SK-N-SH treated with all-trans-retinoic acid at 6 μM for 48 hours (cell line): Measurements from ENCODE around the gene EGLN1.

Source experiments
- ATAC-seq: fragments of 200-7000 bp; cut with Tn5 transposase; 3 replicates; pipeline ENCODE4 v1.9.1; 2020; ENCODE audit warnings: mild to moderate bottlenecking, moderate library complexity
- BACH2 ChIP-seq: fragments of 250-450 bp; sonication (Bioruptor Pico); IDR thresholded peaks from 2 replicates; pipeline ENCODE4 v1.9.0; 2021; ENCODE audit warnings: mild to moderate bottlenecking, borderline replicate concordance
- CREB5 ChIP-seq: fragments of 250-450 bp; sonication (Bioruptor Pico); IDR thresholded peaks from 2 replicates; pipeline ENCODE4 v1.5.1; 2020; ENCODE audit warnings: low read depth, mild to moderate bottlenecking, moderate library complexity
- CSDC2 ChIP-seq: fragments of 250-450 bp; sonication (Bioruptor Pico); IDR thresholded peaks from 2 replicates; pipeline ENCODE4 v1.5.0; 2020; ENCODE audit warnings: mild to moderate bottlenecking, moderate library complexity
- ESRRG ChIP-seq: fragments of 250-450 bp; sonication (Bioruptor Pico); IDR thresholded peaks from 2 replicates; pipeline ENCODE4 v1.6.1; 2021; ENCODE audit warnings: mild to moderate bottlenecking
- GLIS3 ChIP-seq: fragments of 250-450 bp; sonication (Bioruptor Pico); IDR thresholded peaks from 2 replicates; pipeline ENCODE4 v1.5.0; 2020; ENCODE audit warnings: mild to moderate bottlenecking, moderate library complexity
- ISL1 ChIP-seq: fragments of 250-450 bp; sonication (Bioruptor Pico); IDR thresholded peaks from 2 replicates; pipeline ENCODE4 v2.1.2; 2022; ENCODE audit warnings: mild to moderate bottlenecking, moderate library complexity
- OSR1 ChIP-seq: fragments of 250-450 bp; sonication (Bioruptor Pico); IDR thresholded peaks from 2 replicates; pipeline ENCODE4 v1.8.0; 2022; ENCODE audit warnings: moderate library complexity, mild to moderate bottlenecking, inconsistent platforms
- PPARA ChIP-seq: fragments of 250-450 bp; sonication (Bioruptor Pico); IDR thresholded peaks from 2 replicates; pipeline ENCODE4 v1.5.0; 2020; ENCODE audit warnings: mild to moderate bottlenecking, borderline replicate concordance
- RARB ChIP-seq: fragments of 250-450 bp; sonication (Bioruptor Pico); IDR thresholded peaks from 2 replicates; pipeline ENCODE4 v1.8.0; 2021; ENCODE audit warnings: mild to moderate bottlenecking, moderate library complexity
- SNAI2 ChIP-seq: fragments of 250-450 bp; sonication (Bioruptor Pico); IDR thresholded peaks from 2 replicates; pipeline ENCODE4 v1.5.0; 2020; ENCODE audit warnings: mild to moderate bottlenecking, moderate library complexity
- TOX ChIP-seq: fragments of 250-450 bp; sonication (Bioruptor Pico); IDR thresholded peaks from 2 replicates; pipeline ENCODE4 v1.8.0; 2021; ENCODE audit warnings: mild to moderate bottlenecking, moderate library complexity, borderline replicate concordance
- ZC3H10 ChIP-seq: fragments of 250-450 bp; sonication (Bioruptor Pico); IDR thresholded peaks from 2 replicates; pipeline ENCODE4 v1.5.1; 2021; ENCODE audit warnings: mild to moderate bottlenecking, moderate library complexity
- ZFP30 ChIP-seq: fragments of 450-650 bp; formaldehyde crosslinking; IDR thresholded peaks from 2 replicates; pipeline ENCODE4 v1.5.0; 2022; ENCODE audit warnings: mild to moderate bottlenecking, moderate library complexity
- ZNF565 ChIP-seq: fragments of 450-650 bp; formaldehyde crosslinking; conservative IDR thresholded peaks from 2 replicates; pipeline ENCODE4 v1.5.0; 2020; ENCODE audit warnings: low read depth, mild to moderate bottlenecking, moderate library complexity
- ZNF70 ChIP-seq: fragments of 450-650 bp; formaldehyde crosslinking; IDR thresholded peaks from 2 replicates; pipeline ENCODE4 v1.5.0; 2020; ENCODE audit warnings: mild to moderate bottlenecking, moderate library complexity
- ZNF8 ChIP-seq: fragments of 450-650 bp; formaldehyde crosslinking; IDR thresholded peaks from 2 replicates; pipeline ENCODE4 v1.5.0; 2020; ENCODE audit warnings: mild to moderate bottlenecking, moderate library complexity
- TF ChIP-seq, protein P1 (sequence below): fragments of 250-450 bp; sonication (Bioruptor Pico); IDR thresholded peaks from 2 replicates; pipeline ENCODE4 v1.8.0; 2021; ENCODE audit warnings: low read depth, mild to moderate bottlenecking, moderate library complexity, borderline replicate concordance
- TF ChIP-seq, protein P2 (sequence below): fragments of 250-450 bp; sonication (Bioruptor Pico); IDR thresholded peaks from 2 replicates; pipeline ENCODE4 v1.8.0; 2020; ENCODE audit warnings: mild to moderate bottlenecking, moderate library complexity, borderline replicate concordance
- TF ChIP-seq, protein P3 (sequence below): fragments of 250-450 bp; sonication (Bioruptor Pico); IDR thresholded peaks from 2 replicates; pipeline ENCODE4 v1.5.1; 2021; ENCODE audit warnings: mild to moderate bottlenecking, moderate library complexity

Gene EGLN1

DNA sequence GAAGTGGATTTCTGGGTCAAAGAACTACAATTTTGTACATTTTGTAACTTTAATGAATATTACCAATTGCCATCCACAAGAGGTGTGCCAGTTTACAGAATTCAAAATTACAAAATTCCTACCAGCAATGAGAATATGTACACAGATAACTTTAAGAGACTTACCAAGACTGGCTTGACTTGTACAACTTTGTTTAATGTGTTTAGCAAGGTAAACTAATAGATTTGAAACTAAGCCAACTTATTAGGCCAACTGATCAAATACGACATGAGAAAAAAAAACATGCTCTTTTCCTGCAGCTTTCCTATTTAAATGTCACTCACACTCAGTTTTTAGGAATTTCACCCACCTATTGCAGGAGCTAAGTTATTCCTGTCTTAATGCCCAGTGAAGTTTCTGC lies 95.8 kb downstream of the EGLN1 start:
- no peak for ATAC-seq
- TF ChIP-seq ZNF70 (CRISPR knock-in tag) (no peak), SNAI2 (no peak), CSDC2 (CRISPR knock-in tag) (no peak), ZFP30 (CRISPR knock-in tag) (no peak), ZNF8 (CRISPR knock-in tag) (no peak), BACH2 (CRISPR knock-in tag) (no peak), ESRRG (CRISPR knock-in tag) (no peak), TOX (CRISPR knock-in tag) (no peak), ZC3H10 (CRISPR knock-in tag) (no peak)
- TF ChIP-seq, all 23 proteins: peak for 0

DNA sequence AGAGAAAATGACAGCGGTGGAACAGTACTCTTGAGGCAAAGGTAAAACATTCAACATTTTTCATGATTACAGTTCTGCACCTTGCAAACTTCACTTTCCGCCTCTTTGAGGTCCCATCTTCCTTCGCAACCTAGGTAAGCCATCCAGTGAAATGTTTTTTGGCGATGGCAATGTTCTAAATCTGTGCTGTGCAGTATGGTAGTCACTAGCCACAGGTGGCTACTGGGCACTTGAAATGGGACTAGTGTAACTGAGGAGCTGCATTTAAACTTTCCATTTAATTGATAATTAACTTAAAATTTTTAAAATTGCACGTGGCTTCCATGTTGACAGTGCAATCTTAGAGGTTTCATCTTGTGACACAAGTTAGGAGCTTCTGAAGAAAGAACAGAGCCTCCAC lies 97.4 kb downstream of the EGLN1 start:
- TF ChIP-seq, protein P1, sequence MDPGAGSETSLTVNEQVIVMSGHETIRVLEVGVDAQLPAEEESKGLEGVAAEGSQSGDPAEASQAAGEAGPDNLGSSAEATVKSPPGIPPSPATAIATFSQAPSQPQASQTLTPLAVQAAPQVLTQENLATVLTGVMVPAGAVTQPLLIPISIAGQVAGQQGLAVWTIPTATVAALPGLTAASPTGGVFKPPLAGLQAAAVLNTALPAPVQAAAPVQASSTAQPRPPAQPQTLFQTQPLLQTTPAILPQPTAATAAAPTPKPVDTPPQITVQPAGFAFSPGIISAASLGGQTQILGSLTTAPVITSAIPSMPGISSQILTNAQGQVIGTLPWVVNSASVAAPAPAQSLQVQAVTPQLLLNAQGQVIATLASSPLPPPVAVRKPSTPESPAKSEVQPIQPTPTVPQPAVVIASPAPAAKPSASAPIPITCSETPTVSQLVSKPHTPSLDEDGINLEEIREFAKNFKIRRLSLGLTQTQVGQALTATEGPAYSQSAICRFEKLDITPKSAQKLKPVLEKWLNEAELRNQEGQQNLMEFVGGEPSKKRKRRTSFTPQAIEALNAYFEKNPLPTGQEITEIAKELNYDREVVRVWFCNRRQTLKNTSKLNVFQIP (CRISPR knock-in tag): no peak
- TF ChIP-seq, all 23 proteins: peak for 0
- no peak for ATAC-seq

- ATAC-seq: no peak
These were observed 99.1 kb downstream of the EGLN1 start for GRCh38 chr1:231322880-231323530.

DNA sequence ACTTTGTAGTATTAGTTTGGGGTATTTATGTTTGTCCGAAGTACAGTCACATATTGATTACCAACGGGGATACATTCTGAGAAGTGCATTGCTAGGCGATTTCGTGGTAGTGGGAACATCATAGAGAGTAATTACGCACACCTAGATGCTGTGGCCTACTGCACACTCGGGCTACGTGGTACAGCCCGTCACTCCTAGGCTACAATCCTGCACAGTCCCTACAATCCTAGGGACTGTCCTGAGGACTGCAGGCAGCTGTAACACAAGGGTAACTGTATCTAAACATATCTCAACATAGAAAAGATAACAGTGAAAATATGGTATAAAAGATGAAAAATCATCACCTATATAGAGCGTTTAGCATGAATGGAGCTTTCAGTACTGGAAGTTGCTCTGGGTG lies 103.0 kb downstream of the EGLN1 start:
- ATAC-seq: no peak
- TF ChIP-seq GLIS3 (no peak), ZFP30 (CRISPR knock-in tag) (no peak), BACH2 (CRISPR knock-in tag) (no peak), ESRRG (CRISPR knock-in tag) (no peak), TOX (CRISPR knock-in tag) (no peak)
- TF ChIP-seq, protein P2, sequence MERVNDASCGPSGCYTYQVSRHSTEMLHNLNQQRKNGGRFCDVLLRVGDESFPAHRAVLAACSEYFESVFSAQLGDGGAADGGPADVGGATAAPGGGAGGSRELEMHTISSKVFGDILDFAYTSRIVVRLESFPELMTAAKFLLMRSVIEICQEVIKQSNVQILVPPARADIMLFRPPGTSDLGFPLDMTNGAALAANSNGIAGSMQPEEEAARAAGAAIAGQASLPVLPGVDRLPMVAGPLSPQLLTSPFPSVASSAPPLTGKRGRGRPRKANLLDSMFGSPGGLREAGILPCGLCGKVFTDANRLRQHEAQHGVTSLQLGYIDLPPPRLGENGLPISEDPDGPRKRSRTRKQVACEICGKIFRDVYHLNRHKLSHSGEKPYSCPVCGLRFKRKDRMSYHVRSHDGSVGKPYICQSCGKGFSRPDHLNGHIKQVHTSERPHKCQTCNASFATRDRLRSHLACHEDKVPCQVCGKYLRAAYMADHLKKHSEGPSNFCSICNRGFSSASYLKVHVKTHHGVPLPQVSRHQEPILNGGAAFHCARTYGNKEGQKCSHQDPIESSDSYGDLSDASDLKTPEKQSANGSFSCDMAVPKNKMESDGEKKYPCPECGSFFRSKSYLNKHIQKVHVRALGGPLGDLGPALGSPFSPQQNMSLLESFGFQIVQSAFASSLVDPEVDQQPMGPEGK (CRISPR knock-in tag): no peak
- TF ChIP-seq, protein P3, sequence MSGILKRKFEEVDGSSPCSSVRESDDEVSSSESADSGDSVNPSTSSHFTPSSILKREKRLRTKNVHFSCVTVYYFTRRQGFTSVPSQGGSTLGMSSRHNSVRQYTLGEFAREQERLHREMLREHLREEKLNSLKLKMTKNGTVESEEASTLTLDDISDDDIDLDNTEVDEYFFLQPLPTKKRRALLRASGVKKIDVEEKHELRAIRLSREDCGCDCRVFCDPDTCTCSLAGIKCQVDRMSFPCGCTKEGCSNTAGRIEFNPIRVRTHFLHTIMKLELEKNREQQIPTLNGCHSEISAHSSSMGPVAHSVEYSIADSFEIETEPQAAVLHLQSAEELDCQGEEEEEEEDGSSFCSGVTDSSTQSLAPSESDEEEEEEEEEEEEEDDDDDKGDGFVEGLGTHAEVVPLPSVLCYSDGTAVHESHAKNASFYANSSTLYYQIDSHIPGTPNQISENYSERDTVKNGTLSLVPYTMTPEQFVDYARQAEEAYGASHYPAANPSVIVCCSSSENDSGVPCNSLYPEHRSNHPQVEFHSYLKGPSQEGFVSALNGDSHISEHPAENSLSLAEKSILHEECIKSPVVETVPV: no peak

More at GRCh38 chr1:231322880-231323530, 99.1 kb downstream of the EGLN1 start:
- no peak for TF ChIP-seq ZFP30 (CRISPR knock-in tag)
- TF ChIP-seq RARB (CRISPR knock-in tag): no peak
- no peak for TF ChIP-seq CREB5 (CRISPR knock-in tag)
- TF ChIP-seq, protein P2 (CRISPR knock-in tag): no peak
- TF ChIP-seq ESRRG (CRISPR knock-in tag): no peak
- no peak for TF ChIP-seq TOX (CRISPR knock-in tag)
- no peak for TF ChIP-seq ISL1 (CRISPR knock-in tag)
- no peak for TF ChIP-seq OSR1

- no peak for ATAC-seq
- TF ChIP-seq CSDC2 (CRISPR knock-in tag): no peak
- no peak for TF ChIP-seq PPARA (CRISPR knock-in tag)
- TF ChIP-seq, protein P3: no peak
- TF ChIP-seq TOX (CRISPR knock-in tag): no peak
- TF ChIP-seq, protein P2 (CRISPR knock-in tag): no peak
- TF ChIP-seq GLIS3: no peak
- TF ChIP-seq CREB5 (CRISPR knock-in tag): no peak
- no peak for TF ChIP-seq ZNF565
- no peak for TF ChIP-seq ZFP30 (CRISPR knock-in tag)
- TF ChIP-seq SNAI2: no peak
- TF ChIP-seq OSR1: no peak
These were observed 103.5 kb downstream of the EGLN1 start for GRCh38 chr1:231318568-231318967.
